ENCODE results near the gene OSBPL6. TPM values are rescaled to one million over a fixed set of nuclear protein-coding genes. Genes with fewer than 3 reads are reported as not detected.

OSBPL6 gene
- total RNA-seq, 4 donors from 2014 or later = 11.6 to 51.1 (median 40.7) TPM

- DNase-seq = no peak
- intact Hi-C loops (cut with DNase I; ENCODE audit: low total_unique reads) (no loop called here), in situ Hi-C loops (cut with MboI; ENCODE audit: low sequenced_read_pairs in 4 of 4) (no loop called here)
- H3K36me3 ChIP-seq = no peaks in the 10 kb centered on the region
- H3K4me1 ChIP-seq = peaks cover 10 to 40% of the 10 kb centered on the region in 2 donors
- no peaks in the 10 kb centered on the region for H3K9me3 ChIP-seq
- H3K27me3 ChIP-seq = no peaks in the 10 kb centered on the region
- no peak for ATAC-seq
- no peak overlapping the region for H3K4me3 ChIP-seq
- peak overlapping the region; percentile 14 to 68 (median 56) for H3K27ac ChIP-seq
- TF ChIP-seq CTCF (IDR thresholded peaks at IDR 0.05 in 4 of 5, conservative IDR thresholded peaks at IDR 0.05 in 1 of 5) = no peak
- no peak for TF ChIP-seq POLR2A (IDR thresholded peaks at IDR 0.05)
Measured at GRCh38 chr2:178233428-178233827, 39.1 kb downstream of the OSBPL6 start.

GRCh38 chr2:178234648-178235047 is 40.3 kb downstream of the OSBPL6 start:
- Histone ChIP-seq H3K9me3 (no peaks in the 10 kb centered on the region), H3K27ac (peak overlapping the region; percentile 14 to 68 (median 56)), H3K27me3 (no peaks in the 10 kb centered on the region), H3K4me1 (peaks cover 15 to 46% of the 10 kb centered on the region in 2 donors), H3K4me3 (no peak overlapping the region), H3K36me3 (no peaks in the 10 kb centered on the region)
- intact Hi-C loops (cut with DNase I; ENCODE audit: low total_unique reads) = no loop called here
- no peak for TF ChIP-seq CTCF (IDR thresholded peaks at IDR 0.05 in 4 of 5, conservative IDR thresholded peaks at IDR 0.05 in 1 of 5)
- no peak for TF ChIP-seq POLR2A (IDR thresholded peaks at IDR 0.05)
- in situ Hi-C loops (cut with MboI; ENCODE audit: low sequenced_read_pairs in 4 of 4) = no loop called here
- DNase-seq (no peak), ATAC-seq (peak; percentile 34 to 63)

- in situ Hi-C loops (cut with MboI; ENCODE audit: low sequenced_read_pairs in 4 of 4) (no loop called here), intact Hi-C loops (cut with DNase I; ENCODE audit: low total_unique reads) (no loop called here)
- H3K4me1 ChIP-seq = peaks cover 22 to 61% of the 10 kb centered on the region in 2 donors
- H3K9me3 ChIP-seq = no peaks in the 10 kb centered on the region
- H3K36me3 ChIP-seq = no peaks in the 10 kb centered on the region
- no peak for DNase-seq
- H3K27me3 ChIP-seq = no peaks in the 10 kb centered on the region
- TF ChIP-seq CTCF (IDR thresholded peaks at IDR 0.05 in 4 of 5, conservative IDR thresholded peaks at IDR 0.05 in 1 of 5) (no peak), POLR2A (IDR thresholded peaks at IDR 0.05) (no peak)
- H3K27ac ChIP-seq = peak overlapping the region in 1 of 4 donors; percentile 33
- no peak for ATAC-seq
- H3K4me3 ChIP-seq = no peak overlapping the region
Measured at GRCh38 chr2:178237488-178238153, 43.3 kb downstream of the OSBPL6 start.

GRCh38 chr2:178238154-178238521 is 43.8 kb downstream of the OSBPL6 start:
- ATAC-seq (no peak), DNase-seq (no peak)
- intact Hi-C loops (cut with DNase I; ENCODE audit: low total_unique reads) = no loop called here
- H3K9me3 ChIP-seq = no peaks in the 10 kb centered on the region
- TF ChIP-seq CTCF (IDR thresholded peaks at IDR 0.05 in 4 of 5, conservative IDR thresholded peaks at IDR 0.05 in 1 of 5) (no peak), POLR2A (IDR thresholded peaks at IDR 0.05) (no peak)
- peak overlapping the region in 1 of 4 donors; percentile 33 for H3K27ac ChIP-seq
- no peak overlapping the region for H3K4me3 ChIP-seq
- no peaks in the 10 kb centered on the region for H3K27me3 ChIP-seq
- H3K36me3 ChIP-seq = no peaks in the 10 kb centered on the region
- peaks cover 22 to 62% of the 10 kb centered on the region in 2 donors for H3K4me1 ChIP-seq
- in situ Hi-C loops (cut with MboI; ENCODE audit: low sequenced_read_pairs in 4 of 4) = no loop called here

- Histone ChIP-seq H3K36me3 (no peaks in the 10 kb centered on the region), H3K9me3 (no peaks in the 10 kb centered on the region), H3K27me3 (no peaks in the 10 kb centered on the region), H3K27ac (peak overlapping the region in 1 of 4 donors; percentile 33), H3K4me3 (no peak overlapping the region), H3K4me1 (peaks cover 22 to 62% of the 10 kb centered on the region in 2 donors)
- TF ChIP-seq POLR2A (IDR thresholded peaks at IDR 0.05) (no peak), CTCF (IDR thresholded peaks at IDR 0.05 in 4 of 5, conservative IDR thresholded peaks at IDR 0.05 in 1 of 5) (no peak)
- no peak for DNase-seq
- in situ Hi-C loops (cut with MboI; ENCODE audit: low sequenced_read_pairs in 4 of 4) (no loop called here), intact Hi-C loops (cut with DNase I; ENCODE audit: low total_unique reads) (no loop called here)
- ATAC-seq = no peak
Measured at GRCh38 chr2:178238750-178239149, 44.4 kb downstream of the OSBPL6 start.

All from gastrocnemius medialis (tissue), 4 donors.